Panc1 (cell line): ENCODE data around the gene GREB1. TPM values are rescaled to one million over a fixed set of nuclear protein-coding genes. Genes with fewer than 3 reads are reported as not detected.

Source experiments
- ATAC-seq: fragments of 200-7000 bp; cut with Tn5 transposase; 2 replicates; pipeline ENCODE4 v1.9.1; 2020; ENCODE audit warnings: mild to moderate bottlenecking, moderate library complexity
- BruUV-seq: library from RNA; stranded (reverse); fragments of 400-500 nt; replicated peaks from 2 replicates; lab custom pipeline; 2021; lab: Mats Ljungman, UMichigan
- CTCF ChIA-PET: fragments of 300-600 bp; sonication (Branson Sonifier 250); formaldehyde crosslinking; loops from one replicate; lab custom pipeline; 2022; ENCODE audit warnings: antibody characterized with exemption; lab: Charles Lee
- POLR2A ChIA-PET: fragments of 300-600 bp; sonication (Branson Sonifier 250); formaldehyde crosslinking; loops from one replicate; lab custom pipeline; 2022; ENCODE audit warnings: antibody characterized with exemption; lab: Charles Lee
- DNase-seq: peaks from one replicate; pipeline ENCODE4 v3.0.0-alpha.2; 2010; ENCODE audit warnings: low read depth, low spot score
- H3K27ac ChIP-seq: 2 replicates; pipeline ENCODE4 v1.5.1; 2011; ENCODE audit warnings: mild to moderate bottlenecking, low read length, inconsistent platforms
- H3K27me3 ChIP-seq: fragments of 200-500 bp; sonication (Bioruptor generic); 2 replicates; pipeline ENCODE4 v1.6.0; 2014; ENCODE audit warnings: low read length, inconsistent platforms; ENCODE audit not compliant: control insufficient read depth, insufficient read depth
- H3K36me3 ChIP-seq: fragments of 200-500 bp; sonication (Bioruptor generic); 2 replicates; pipeline ENCODE4 v1.5.1; 2014; ENCODE audit warnings: inconsistent platforms, mild to moderate bottlenecking, low read length, moderate library complexity; ENCODE audit not compliant: control insufficient read depth, insufficient read depth
- H3K4me1 ChIP-seq: 2 replicates; pipeline ENCODE4 v1.5.1; 2011; ENCODE audit warnings: inconsistent platforms, mild to moderate bottlenecking, low read length, moderate library complexity; ENCODE audit not compliant: control insufficient read depth, insufficient read depth
- H3K4me3 ChIP-seq, 2 experiments: 2 replicates each; pipeline ENCODE4 v1.5.1; 2011 to 2012; ENCODE audit warnings: low read depth in 2 of 2, low read length in 2 of 2, mild to moderate bottlenecking in 2 of 2, inconsistent platforms in 1 of 2, moderate library complexity in 1 of 2
- H3K9me3 ChIP-seq: fragments of 200-500 bp; sonication (Bioruptor generic); 2 replicates; pipeline ENCODE4 v1.5.1; 2014; ENCODE audit warnings: low read depth, mild to moderate bottlenecking, inconsistent platforms, low read length, moderate library complexity; ENCODE audit not compliant: control insufficient read depth, insufficient read depth
- POLR2AphosphoS5 ChIP-seq: IDR thresholded peaks from 2 replicates; pipeline ENCODE4 v1.6.1; 2012; ENCODE audit warnings: mild to moderate bottlenecking, low read depth, low read length, moderate library complexity
- REST ChIP-seq, 2 experiments: IDR thresholded peaks; 2 replicates each; pipeline ENCODE4 v1.6.1; 2011 to 2012; ENCODE audit warnings: low read depth in 2 of 2, control low read depth in 1 of 2, low read length in 1 of 2, mild to moderate bottlenecking in 1 of 2, moderate library complexity in 1 of 2; ENCODE audit not compliant: insufficient read depth in 1 of 2
- SIN3A ChIP-seq: IDR thresholded peaks from 2 replicates; pipeline ENCODE4 v1.6.1; 2012; ENCODE audit warnings: low read depth, mild to moderate bottlenecking, low read length, moderate library complexity, borderline replicate concordance; ENCODE audit not compliant: insufficient read depth
- TCF7L2 ChIP-seq: IDR thresholded peaks from 2 replicates; pipeline ENCODE4 v1.6.1; 2011; ENCODE audit warnings: mild to moderate bottlenecking, low read depth, low read length, inconsistent platforms
- in situ Hi-C: cut with HindIII; loops from 2 replicates; pipeline ENCODE4 v1.10.0; 2016; ENCODE audit warnings: low sequenced_read_pairs, low pct_unique_long_range_greater_than_20kb
- intact Hi-C: fragments of 100-400 bp; cut with micrococcal nuclease; formaldehyde crosslinking; loops from one replicate; pipeline ENCODE4 v1.10.0; 2022; ENCODE audit not compliant: unreplicated experiment
- total RNA-seq: library from RNA; stranded (reverse); gene quantifications from one replicate; pipeline ENCODE4 v1.2.1, GENCODE V29; 2021; ENCODE audit not compliant: unreplicated experiment
- TF ChIP-seq, protein P1 (sequence below): fragments of 450-650 bp; IDR thresholded peaks from 2 replicates; pipeline ENCODE4 v1.5.1; 2017; ENCODE audit warnings: mild to moderate bottlenecking

Gene GREB1
- total RNA-seq, 1 experiment from 2014 or later: 0.90 TPM

DNA sequence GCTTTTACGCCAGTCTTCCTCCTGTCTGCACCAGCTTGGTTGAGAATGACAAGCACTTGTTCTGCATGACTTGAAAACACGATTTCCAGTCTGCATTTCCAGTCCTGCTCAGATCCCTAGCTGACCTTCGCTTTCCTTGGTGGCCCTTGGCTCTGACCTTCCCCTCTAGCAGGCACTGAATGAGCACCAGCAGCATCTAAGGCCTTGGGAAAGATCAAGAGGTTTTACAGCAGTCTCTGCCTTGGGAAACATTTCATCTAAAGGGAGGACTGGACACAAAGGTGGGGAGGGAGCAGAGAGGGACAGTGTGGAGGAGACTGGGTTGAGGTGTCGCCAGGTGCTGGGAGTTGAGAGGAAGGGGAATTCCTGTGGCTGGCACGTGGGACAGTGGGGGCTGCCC, 105.7 kb downstream of the GREB1 start:
- H3K4me3 ChIP-seq: no peak overlapping the region
- no peak for DNase-seq
- CTCF ChIA-PET: no interaction called here
- intact Hi-C loops (no loop called here), in situ Hi-C loops (no loop called here)
- no peak for ATAC-seq
- H3K27ac ChIP-seq: no peak overlapping the region
- H3K36me3 ChIP-seq: no peaks in the 10 kb centered on the region
- H3K9me3 ChIP-seq: no peaks in the 10 kb centered on the region
- H3K27me3 ChIP-seq: peaks cover 5% of the 10 kb centered on the region; the same call in 1 of the 2 replicates
- TF ChIP-seq SIN3A (no peak), REST (IDR thresholded peaks at IDR 0.05; ENCODE audit: insufficient read depth in 1 of 2, low read depth in 2 of 2, low read length in 1 of 2) (no peak), POLR2AphosphoS5 (no peak), TCF7L2 (no peak)
- TF ChIP-seq, protein P1, sequence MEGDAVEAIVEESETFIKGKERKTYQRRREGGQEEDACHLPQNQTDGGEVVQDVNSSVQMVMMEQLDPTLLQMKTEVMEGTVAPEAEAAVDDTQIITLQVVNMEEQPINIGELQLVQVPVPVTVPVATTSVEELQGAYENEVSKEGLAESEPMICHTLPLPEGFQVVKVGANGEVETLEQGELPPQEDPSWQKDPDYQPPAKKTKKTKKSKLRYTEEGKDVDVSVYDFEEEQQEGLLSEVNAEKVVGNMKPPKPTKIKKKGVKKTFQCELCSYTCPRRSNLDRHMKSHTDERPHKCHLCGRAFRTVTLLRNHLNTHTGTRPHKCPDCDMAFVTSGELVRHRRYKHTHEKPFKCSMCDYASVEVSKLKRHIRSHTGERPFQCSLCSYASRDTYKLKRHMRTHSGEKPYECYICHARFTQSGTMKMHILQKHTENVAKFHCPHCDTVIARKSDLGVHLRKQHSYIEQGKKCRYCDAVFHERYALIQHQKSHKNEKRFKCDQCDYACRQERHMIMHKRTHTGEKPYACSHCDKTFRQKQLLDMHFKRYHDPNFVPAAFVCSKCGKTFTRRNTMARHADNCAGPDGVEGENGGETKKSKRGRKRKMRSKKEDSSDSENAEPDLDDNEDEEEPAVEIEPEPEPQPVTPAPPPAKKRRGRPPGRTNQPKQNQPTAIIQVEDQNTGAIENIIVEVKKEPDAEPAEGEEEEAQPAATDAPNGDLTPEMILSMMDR: no peak
- no TSS peak for BruUV-seq
- no peaks in the 10 kb centered on the region for H3K4me1 ChIP-seq
- POLR2A ChIA-PET: no interaction called here

- H3K36me3 ChIP-seq: no peaks in the 10 kb centered on the region
- TF ChIP-seq SIN3A (no peak), POLR2AphosphoS5 (no peak), TCF7L2 (no peak), REST (IDR thresholded peaks at IDR 0.05; ENCODE audit: insufficient read depth in 1 of 2, low read depth in 2 of 2, low read length in 1 of 2) (no peak)
- TF ChIP-seq, protein P1: no peak
- no peak overlapping the region for H3K27ac ChIP-seq
- POLR2A ChIA-PET: no interaction called here
- ATAC-seq: no peak
- peaks cover 7% of the 10 kb centered on the region; the same call in 1 of the 2 replicates for H3K27me3 ChIP-seq
- H3K4me1 ChIP-seq: no peaks in the 10 kb centered on the region
- intact Hi-C loops (no loop called here), in situ Hi-C loops (no loop called here)
- no TSS peak for BruUV-seq
- DNase-seq: no peak
- no peaks in the 10 kb centered on the region for H3K9me3 ChIP-seq
- no peak overlapping the region for H3K4me3 ChIP-seq
- CTCF ChIA-PET: no interaction called here
Observed at GRCh38 chr2:11640132-11640531, 106.3 kb downstream of the GREB1 start.
